CD4-positive, alpha-beta T cell treated with Interleukin-21 for 1 hour (primary cell): Measurements from ENCODE around the gene TCHHL1.
"Not testable (repeated sequence)": the region's sequence is repeated elsewhere in the genome, so short reads cannot be mapped to it uniquely, and the experiment has no call there.

Experiments used
- DNase-seq: peaks from one replicate; pipeline ENCODE4 v3.0.0-alpha.2; 2020

TCHHL1 gene

DNA sequence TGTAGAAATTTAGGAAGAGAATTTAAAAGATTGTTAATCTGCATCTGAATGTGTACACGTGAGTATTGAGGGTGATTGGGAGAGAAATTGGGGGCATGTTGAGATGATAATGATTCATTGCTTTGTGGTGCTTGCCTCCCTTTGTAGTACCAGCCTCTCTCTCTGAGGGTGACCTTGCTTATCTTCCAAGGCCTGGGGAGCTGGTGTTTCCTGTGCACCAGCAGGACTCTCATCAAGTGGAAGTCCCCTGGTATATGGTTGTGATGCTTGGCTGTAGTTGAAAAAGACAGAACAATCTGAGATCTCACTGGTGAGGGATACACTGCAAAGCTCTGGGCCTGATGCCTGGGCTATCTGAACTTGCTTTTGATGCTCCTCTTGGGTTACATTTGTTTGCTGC is 4.0 kb downstream of the TCHHL1 start:
- DNase-seq: no peak

DNA sequence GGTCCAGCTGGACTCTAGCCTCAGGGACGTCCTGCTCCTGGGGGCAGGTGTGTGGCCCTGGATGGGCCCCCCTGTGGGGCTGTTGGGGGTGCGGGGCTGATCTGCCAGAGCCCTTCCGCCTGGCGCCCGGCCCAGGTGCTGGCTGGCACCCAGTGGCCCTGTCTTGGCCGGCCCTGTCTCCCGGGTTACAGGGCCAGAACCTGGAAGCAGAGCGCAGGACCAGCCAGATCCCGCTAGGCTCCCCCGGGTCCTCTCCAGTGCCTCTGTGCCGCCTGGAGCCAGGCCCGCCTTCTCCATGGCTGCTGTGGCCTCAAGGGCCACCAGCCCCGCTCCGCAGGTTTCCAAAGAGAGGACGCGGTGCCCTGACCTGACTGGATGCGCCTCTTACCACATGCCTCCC is 7.8 kb downstream of the TCHHL1 start:
- DNase-seq: not testable (repeated sequence)

DNA sequence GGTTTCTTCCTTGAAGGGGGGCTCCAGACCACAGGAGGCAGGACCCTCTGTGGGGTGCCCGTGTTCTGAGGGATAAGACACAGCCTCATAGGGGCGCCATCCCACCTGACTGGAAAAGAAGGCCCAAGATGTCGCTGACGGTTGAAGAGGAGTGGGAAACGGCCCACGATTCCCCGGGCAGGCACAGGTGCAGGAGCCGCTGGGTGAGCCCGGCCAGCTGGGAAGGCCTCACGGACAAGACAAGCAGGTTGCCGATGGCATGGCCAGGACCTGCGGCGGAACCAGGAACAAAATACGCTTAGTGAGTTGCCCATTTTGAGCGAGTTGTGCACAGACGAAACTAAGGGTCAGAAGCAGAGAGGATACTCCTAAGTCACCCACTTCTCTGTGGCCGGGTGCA is 8.4 kb downstream of the TCHHL1 start:
- DNase-seq: not testable (repeated sequence)

DNA sequence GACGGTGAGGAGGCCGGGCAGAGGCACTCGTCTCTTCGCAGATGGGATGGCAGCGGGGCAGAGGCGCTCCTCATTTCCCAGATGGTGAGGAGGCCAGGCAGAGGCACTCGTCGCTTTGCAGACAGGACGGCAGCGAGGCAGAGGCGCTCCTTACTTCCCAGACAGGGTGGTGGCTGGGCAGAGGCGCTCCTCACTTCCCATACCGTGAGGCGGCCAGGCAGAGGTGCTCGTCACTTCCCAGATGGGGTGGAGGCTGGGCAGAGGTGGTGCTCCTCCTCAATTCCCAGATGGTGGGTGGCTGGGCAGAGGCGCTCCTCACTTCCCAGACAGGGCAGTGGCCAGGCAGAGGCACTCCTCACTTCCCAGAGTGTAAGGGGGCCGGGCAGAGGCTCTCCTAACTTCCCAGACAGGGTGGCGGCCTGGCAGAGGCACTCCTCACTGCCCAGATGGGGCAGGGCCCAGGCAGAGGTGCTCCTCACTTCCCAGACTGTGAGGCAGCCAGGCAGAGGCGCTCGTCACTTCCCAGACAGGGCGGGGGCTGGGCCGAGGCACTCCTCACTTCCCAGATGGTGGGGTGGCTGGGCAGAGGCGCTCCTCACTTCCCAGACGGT is 9.9 kb downstream of the TCHHL1 start:
- DNase-seq: no peak

DNA sequence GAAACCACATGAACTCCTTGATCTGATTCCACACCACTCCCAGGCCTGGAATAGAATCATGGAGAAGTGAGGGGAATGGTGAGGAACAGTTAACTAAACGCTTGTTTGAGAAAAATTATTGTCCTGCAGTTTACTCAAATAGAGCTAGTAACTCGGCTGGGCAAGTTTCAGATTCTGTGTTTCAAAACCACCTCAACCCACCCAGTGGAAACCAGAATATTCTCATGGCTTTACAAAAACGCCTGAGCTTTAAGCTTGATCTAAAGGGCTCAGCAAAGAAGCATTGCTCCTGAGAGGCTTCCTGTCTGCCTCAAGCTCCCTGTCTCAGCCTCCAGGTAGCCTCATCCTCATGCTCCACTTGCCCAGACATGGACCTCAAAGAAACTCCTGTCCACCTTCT is 16.6 kb downstream of the TCHHL1 start:
- no peak for DNase-seq

DNA sequence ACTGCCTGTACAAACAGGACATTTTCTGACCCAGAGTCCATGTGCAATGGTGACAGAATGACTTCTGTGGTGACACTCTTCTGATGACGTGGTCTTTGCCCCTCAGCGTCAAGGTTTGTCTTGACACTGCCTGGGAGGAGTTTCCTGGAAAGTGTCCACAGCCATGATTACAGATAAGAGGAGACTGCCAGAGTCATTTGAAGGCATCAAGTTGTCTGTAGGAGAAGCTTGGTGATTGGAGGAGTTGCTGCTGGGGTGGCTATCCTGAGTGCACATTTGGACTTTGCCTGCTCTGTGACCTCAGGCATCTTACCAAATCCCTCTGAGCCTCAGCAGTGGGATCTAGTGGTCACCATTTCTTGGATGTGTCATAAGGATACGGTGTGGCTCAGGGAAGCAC is 17.7 kb downstream of the TCHHL1 start:
- DNase-seq: no peak

DNA sequence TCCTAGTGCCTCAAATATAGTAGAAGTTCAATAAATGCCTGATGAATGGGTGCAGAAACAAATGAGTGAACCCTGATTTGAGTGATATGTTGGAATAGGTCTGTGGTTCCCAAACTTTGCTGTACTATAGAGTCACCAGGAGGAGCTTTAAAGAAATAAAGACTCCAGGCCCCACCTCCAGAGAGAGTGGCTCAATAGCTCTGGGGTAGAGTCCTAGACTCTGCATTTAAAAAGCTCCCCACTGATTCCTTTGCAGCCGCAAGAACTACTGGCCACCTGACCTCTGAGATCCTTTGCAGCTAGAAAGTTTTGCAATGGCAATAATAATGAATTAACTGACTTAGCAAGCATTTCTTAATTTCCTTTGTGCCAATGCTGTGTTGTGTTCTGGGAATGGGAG is 20.9 kb downstream of the TCHHL1 start:
- no peak for DNase-seq

DNA sequence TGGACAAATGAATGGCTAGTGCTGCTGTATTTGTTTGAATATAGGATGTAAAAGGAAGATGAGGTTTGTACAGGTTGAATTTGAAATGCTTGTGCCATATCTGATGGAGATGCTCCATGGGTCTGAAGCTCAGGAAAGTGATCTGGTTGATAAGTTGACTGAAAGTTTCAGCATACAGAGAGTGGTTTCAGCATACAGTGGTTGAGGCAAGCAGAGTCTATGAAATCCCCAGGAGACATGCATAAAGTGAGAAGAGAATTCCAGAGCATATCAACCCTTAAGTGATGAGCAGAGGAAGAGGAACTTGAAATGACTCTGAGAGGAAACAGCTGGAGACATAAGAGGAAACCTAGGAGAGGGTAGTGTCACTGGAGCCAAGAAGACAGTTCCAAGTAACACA is 21.7 kb downstream of the TCHHL1 start:
- DNase-seq: no peak

DNA sequence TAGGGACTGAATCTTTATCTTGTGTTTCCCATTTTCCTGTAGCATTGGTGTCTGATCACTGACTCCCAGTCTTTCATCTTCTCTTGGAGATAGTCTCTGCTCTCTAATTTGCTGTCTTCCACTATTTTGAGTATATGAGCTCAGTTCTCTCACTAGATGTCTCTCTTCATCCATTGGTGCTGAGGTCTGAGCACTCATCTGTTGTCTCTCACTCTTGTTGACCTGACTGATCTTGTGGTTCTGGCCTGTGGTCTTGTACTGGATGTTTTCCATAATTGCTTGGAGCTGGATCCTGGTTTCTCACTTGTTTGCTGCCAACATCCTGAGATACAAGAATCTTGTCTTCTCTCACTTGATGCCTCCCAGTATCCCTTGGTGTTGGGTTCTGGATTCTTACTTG is 26.9 kb downstream of the TCHHL1 start:
- DNase-seq: no peak

DNA sequence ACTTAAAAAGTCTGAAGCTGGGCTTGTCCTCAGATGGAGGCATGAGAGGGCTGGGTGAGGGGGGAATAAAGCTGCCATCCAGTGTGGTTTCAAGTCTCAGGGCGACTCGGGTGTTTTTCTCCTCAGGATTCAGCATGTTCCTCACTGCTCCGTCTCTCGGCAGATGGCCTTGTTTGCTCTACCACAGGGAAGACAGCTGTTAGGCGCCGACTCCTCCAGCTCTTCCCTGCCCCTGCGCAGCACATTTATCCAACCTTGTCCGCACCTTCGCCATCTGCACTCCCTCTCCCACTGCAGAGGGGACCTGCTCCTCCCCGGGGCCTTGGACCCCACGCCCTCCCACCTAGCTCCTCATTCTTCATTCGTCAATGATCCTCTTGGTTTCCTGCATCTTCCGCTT is 35.5 kb downstream of the TCHHL1 start:
- no peak for DNase-seq

DNA sequence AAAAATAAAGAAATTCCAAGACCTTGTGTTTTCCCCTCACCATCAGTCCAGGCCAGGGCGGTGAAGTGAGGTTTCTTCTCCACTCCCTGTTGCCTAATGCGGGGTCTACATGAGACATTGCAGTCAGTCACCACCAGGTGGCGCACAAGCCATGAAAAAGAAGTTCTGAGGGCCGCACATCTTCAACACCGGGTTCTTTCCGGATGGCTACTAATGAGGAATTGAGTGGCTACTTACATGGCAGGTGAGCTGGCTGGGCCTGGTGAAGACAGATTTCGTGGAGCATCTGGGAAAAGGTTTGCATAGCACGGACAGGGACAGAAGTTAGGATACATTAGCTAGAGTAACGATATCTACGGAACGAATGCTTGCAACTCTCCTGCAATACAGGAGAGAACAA is 36.3 kb downstream of the TCHHL1 start:
- DNase-seq: peak; percentile 84

DNA sequence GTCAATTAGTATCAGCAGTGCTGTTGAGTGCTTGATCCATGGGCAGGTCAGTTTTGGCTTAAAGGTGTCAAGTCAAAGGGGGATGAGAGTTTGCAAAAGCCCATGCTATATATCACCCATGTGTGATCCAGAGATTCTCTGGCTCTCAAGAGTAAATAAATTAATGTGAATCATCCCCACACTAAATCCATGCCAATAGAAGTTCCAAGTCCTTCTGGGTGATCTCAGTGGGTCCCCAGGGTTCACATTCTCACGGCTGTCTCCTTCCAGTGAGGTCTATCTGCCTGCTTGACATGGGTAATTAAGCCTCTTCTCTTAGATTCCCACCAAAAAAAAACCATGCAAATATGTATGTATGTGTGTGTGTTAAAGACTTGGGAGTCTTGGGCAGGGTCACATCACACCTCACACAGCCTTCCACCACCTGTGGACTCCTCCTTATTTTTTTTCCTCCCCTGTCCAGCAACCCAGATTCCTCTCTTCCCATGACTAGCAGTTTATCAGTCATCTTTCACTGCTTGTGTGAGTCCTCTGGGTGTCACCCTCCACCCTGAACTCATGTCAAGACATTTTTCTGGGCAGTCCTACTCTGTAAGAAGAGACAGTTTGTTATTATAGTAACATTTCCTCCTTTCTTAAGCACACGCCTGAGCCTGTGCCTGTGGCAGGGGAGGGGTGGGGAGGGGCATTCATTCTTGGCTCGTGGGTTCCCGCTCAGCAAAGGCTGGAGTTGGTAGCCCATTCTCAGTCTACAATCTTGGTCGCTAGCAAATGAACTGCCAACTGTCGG is 37.8 kb downstream of the TCHHL1 start:
- DNase-seq: no peak

DNA sequence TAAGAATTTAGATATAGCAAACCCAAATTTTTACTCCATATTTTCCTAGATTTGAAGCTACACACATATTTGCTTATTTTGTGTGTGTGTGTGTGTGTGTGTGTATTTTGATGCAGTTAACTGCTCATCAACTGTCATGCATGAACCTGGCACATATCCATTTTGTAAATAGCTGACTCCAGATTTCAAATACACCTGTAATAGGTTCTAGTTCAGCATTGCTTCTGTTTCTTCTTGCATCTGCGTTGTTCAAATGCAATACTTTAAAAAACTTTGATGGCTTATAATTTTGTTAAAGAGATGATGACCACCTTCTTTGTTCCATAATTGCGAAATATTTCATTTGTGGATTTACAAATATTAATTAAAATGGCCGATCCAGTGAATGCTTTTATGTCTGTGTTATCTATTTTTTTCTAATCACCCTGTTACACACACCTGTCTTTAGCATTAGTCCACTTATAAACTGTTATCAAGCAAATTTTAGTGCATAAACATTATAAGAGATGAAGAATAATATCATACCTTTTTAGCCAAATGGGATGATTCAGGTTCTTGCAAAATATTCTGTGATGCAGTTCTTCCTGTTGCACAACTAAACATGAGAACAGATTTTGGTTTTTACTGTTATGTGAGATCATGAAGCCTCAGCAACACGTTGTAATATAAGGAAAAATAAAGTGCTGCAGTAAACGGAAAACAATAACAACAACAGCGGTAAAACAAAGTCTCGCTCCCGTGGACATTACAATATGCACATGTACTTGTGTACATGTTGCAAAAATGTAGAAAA is 39.4 kb downstream of the TCHHL1 start:
- DNase-seq: no peak

DNA sequence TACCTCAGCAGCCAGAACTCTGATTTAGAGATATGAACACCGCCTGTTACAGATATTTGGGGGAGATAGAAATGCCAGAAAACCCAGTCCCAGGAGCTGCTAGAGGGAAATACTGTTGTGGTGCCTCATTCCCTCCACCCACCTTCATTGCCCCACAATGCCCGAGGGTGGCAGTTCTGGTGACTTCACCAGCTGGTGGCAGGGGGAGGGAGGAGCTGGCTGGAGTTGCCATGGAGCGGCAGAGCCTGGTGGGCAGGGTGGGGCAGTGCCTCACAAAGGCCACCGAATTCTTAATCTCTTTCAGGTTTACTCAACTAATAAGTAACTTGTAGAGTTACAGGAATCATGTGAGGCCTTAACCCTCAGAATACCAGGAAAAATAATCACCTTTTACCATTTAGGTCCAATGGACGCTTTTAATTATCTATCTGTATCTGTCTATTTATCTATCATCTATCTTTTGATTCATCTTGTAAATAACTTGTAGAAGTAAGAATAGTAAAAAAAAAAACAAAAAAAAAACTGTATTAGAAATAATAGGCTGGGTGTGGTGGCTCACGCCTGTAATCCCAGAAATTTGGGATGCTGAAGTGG is 40.4 kb downstream of the TCHHL1 start:
- DNase-seq: peak; percentile 69

DNA sequence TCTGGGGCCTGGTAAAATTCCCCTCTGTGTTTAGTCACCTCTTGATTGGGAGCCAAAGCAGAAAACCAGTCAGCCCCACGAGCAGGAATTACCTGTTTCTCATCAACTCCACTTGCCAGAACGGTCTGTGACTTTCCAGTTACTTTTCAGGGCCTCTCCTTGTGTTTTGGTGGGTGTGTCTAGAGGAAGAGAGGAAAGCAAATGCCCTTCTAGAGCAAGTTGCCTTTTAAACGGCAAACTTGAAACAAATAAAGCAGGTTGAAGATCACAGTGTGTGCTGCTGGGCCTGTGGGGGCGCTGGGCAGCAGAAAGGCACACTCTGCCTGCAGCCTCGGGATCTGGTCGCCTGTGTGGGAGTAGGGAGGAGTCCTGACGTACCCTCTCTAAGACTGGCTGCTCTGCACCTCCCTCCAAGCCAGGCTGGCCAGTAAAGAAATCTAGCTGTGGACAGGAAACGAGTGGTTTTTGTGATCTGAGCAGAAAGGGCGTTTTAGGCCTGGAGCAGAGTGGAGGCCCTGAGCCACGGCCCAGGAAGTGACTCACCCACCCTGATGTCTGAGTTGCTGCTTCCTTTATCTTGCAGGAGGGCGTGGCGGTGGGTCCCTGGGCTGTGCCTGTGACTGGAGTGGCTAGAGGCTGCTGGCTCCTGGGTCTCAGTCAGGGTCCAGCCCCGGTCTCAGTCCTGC is 41.0 kb downstream of the TCHHL1 start:
- peak; percentile 91 for DNase-seq

DNA sequence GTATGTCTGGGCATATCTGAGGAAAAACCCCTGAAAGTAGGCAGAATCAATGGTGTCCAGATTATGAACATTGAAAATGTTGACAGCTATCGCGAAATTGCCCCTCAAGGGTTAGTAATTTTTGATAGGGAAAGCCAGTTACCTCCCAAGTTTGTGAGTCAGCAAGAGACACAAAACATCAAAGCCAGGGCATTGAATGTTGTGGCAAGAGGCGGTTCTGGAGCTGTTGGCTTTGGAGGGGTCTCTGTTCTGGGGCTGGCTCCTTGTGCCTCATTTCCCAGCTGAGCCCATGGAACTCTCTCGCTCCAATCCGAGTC is 41.5 kb downstream of the TCHHL1 start:
- peak; percentile 24 for DNase-seq

DNA sequence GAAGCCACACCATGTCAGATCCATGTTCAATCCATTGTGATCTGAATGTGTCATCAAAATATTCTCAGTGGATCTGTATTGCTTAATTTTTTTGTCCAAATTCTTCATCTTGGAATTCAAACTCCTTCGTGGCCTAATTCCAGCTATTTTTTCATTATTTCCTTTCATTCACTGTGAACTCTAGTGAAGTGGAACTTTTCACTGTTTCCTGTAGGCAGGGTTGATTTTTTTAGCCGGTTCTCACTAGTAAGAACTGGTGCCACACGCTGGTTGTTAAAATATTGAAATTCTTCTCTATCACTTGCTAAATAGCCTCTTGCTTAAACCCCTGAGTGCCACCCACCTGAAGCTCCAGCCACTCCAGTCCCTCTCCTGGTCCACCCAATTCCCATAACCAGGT is 44.5 kb downstream of the TCHHL1 start:
- no peak for DNase-seq

DNA sequence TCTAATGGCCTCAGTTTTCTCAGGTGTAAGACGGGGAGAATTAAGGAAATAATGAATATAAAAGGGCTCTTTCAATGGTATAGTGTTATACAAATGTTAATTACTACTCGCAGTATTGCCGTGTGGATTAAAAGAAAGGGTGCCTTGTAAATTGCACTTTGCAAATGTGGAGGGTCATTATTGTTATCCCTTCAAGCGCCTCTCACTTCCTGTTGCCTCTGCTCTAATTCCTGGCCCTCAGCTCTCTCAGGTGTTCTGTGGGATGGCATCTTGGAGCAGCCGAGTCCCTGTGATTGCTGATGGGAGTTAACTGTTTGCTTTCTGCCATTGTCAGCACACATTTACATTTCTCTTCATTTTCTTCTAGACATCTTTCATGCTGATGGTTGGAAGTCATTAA is 45.0 kb downstream of the TCHHL1 start:
- DNase-seq: no peak

DNA sequence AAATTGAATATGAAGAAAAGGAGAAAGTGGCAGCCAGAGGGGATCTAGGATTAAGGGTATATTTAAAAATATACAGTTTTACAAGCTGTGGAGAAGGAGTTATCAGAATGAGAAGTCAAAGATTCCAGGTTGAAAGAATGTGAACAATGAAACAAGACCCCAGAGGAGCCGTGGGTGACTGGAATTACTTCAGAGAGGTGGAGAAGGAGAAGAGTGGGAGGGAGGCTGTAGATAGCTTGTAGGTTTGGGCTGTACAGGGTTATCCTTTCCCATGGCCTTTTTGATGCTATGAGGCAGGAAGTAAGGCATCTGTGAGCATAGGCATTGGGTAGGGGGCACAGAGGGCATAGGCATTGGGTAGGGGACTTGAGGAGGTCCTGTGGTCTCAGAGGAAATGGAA is 46.8 kb downstream of the TCHHL1 start:
- DNase-seq: no peak

DNA sequence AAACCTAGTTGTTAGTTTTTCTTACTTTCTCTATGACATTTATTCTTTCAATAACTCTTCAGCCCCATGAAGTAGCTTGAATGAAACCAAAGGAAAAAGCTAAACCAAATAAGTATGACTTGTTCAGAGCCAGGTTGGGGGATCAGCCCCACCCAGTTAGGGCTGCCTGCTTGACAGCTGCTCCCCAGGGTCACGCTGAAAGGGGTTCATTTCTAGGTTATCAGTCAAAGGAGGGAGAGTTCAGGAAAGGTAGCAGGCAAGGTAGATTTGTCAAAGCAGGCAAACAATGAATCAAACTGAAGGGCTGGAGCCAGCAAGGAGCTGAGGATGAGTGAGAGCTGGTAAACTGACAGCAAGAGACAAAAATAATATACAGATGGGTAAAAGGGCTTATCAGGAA is 49.0 kb downstream of the TCHHL1 start:
- no peak for DNase-seq

DNA sequence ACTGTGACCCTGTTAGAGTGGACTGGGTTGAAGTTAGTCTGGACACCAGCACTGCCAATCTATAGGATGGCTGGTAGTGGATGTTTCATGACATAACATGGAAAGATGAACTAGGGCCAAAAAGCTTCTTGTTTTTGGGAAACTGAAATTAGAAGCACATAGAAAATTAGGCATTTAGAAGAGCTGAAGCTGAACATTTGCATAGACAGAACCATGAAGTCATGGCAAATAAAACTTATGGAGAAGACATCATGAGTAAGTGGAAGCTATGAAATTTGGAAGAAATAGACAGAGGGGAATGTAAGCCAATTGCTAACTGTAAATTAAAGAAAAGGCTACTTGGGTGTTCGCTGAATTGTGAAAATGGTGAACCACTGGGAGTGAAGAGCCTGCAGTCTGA is 49.4 kb downstream of the TCHHL1 start:
- no peak for DNase-seq

DNA sequence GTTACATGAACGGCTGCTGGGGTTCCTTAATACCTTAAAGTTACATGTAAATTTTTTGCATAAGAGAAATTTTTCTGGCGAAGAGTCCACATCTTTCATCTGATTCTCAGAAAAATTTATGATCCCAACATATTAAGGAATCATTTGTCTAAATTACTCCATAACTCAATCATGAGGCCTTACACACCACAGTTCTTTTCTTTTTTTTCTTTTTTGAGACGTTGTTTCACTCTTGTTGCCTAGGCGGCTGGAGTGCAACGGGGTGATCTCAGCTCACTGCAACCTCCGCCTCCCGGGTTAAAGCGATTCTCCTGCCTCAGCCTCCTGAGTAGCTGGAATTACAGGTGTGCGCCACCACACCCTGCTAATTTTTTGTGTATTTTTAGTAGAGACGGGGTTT is 50.0 kb downstream of the TCHHL1 start:
- DNase-seq: no peak
